C4-2B (cell line): Measurements from ENCODE around the gene KLHDC3.

ENCODE experiments used
- CTCF ChIP-seq: fragments of 450-650 bp; conservative IDR thresholded peaks from 2 replicates; pipeline ENCODE4 v1.5.1; 2017; ENCODE audit warnings: mild to moderate bottlenecking
- ZFX ChIP-seq: fragments of 450-650 bp; IDR thresholded peaks from 2 replicates; pipeline ENCODE4 v1.6.1; 2017

DNA sequence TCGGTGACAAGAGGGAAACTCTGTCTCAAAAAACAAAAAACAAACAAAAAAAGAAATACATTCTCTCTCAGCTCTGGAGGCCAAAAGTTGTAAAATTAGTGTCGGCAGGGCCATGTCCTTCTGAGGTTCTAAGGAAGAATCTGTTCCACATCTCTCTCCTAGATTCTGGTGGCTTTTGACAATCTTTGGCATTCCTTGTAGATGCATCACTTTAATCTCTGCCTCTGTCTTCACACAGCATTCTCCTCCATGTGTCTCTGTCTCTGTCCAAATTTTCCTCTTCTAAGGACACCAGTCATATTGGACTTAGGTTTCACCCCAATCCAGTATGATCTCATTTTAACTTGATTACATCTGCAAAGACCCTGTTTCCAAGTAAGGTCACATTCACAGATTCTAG is 20.6 kb upstream of the KLHDC3 start:
- TF ChIP-seq CTCF (no peak), ZFX (no peak)
